Endothelial cell of hepatic sinusoid (primary cell): ENCODE data around the gene CRBN.

Source experiments
- in situ Hi-C: cut with HindIII; loops from 2 replicates; pipeline ENCODE4 v1.10.0; 2017; ENCODE audit warnings: low sequenced_read_pairs

Gene CRBN

GRCh38 chr3:3117651-3118050 is 61.8 kb downstream of the CRBN start:
- in situ Hi-C loops, result no loop called here

GRCh38 chr3:3113042-3113709 is 66.3 kb downstream of the CRBN start:
- in situ Hi-C loops, result no loop called here

GRCh38 chr3:3110749-3111361 is 68.6 kb downstream of the CRBN start:
- in situ Hi-C loops, result no loop called here

- in situ Hi-C loops, result no loop called here
Measured at GRCh38 chr3:3110299-3110630, 69.2 kb downstream of the CRBN start, which contains the start of gene IL5RA. IL5RA (minus strand) TSS chr3:3110374; CDS start chr3:3104984, 5,390 bp downstream.

- in situ Hi-C loops, result no loop called here
Measured at GRCh38 chr3:3109407-3110298, 69.8 kb downstream of the CRBN start.

GRCh38 chr3:3107858-3108257 is 71.6 kb downstream of the CRBN start:
- in situ Hi-C loops, result no loop called here

GRCh38 chr3:3107181-3107580 is 72.3 kb downstream of the CRBN start:
- in situ Hi-C loops, result no loop called here

- in situ Hi-C loops, result no loop called here
Measured at GRCh38 chr3:3105815-3106214, 73.7 kb downstream of the CRBN start.

GRCh38 chr3:3105246-3105645 is 74.2 kb downstream of the CRBN start:
- in situ Hi-C loops, result no loop called here

GRCh38 chr3:3102751-3103150 is 76.7 kb downstream of the CRBN start:
- in situ Hi-C loops, result no loop called here

- in situ Hi-C loops, result no loop called here
Measured at GRCh38 chr3:3101660-3102458, 77.6 kb downstream of the CRBN start.
